Activated B cell treated with CpG ODN at 0.5 μM for 24 hours (primary cell): ENCODE measurements around the gene PRR20G. TPM values are rescaled to one million over a fixed set of nuclear protein-coding genes. Genes with fewer than 3 reads are reported as not detected.

Source experiments
- ATAC-seq: fragments of 200-7000 bp; cut with Tn5 transposase; one replicate; pipeline ENCODE4 v1.10.0; 2021; ENCODE audit warnings: low read depth, mild to moderate bottlenecking, moderate library complexity
- CTCF ChIA-PET: fragments of 350-600 bp; sonication (Branson Sonifier 250); formaldehyde crosslinking; loops from one replicate; lab custom pipeline; 2021; ENCODE audit warnings: antibody characterized with exemption; lab: Charles Lee
- POLR2A ChIA-PET: fragments of 350-600 bp; sonication (Branson Sonifier 250); formaldehyde crosslinking; loops from one replicate; lab custom pipeline; 2021; ENCODE audit warnings: antibody characterized with exemption; lab: Charles Lee
- DNase-seq: peaks from one replicate; pipeline ENCODE4 v3.0.0; 2022
- H3K27ac Mint-ChIP-seq: one replicate; pipeline ENCODE4 v1.8.0; 2020; ENCODE audit warnings: mixed read lengths
- H3K27me3 Mint-ChIP-seq: one replicate; pipeline ENCODE4 v1.8.0; 2021; ENCODE audit warnings: mixed read lengths
- H3K36me3 Mint-ChIP-seq: one replicate; pipeline ENCODE4 v1.8.0; 2021; ENCODE audit warnings: low read depth, mixed read lengths
- H3K4me1 Mint-ChIP-seq: one replicate; pipeline ENCODE4 v1.8.0; 2021; ENCODE audit warnings: mixed read lengths
- H3K4me3 Mint-ChIP-seq: one replicate; pipeline ENCODE4 v1.8.0; 2020; ENCODE audit warnings: mild to moderate bottlenecking, mixed read lengths
- H3K9me3 Mint-ChIP-seq: one replicate; pipeline ENCODE4 v1.8.0; 2020; ENCODE audit warnings: mixed read lengths
- CTCF ChIP-seq: fragments of 200-600 bp; IDR thresholded peaks from one replicate; pipeline ENCODE4 v1.8.0; 2022; ENCODE audit warnings: antibody characterized with exemption, mild to moderate bottlenecking
- intact Hi-C: fragments of 100-400 bp; cut with micrococcal nuclease; formaldehyde crosslinking; loops from one replicate; pipeline ENCODE4 v1.15.1; 2024
- total RNA-seq: library from RNA; stranded (reverse); gene quantifications from 2 replicates; pipeline ENCODE4 v1.2.3, GENCODE V29; 2022

The PRR20G gene
- total RNA-seq, 1 donor from 2014 or later: not detected

- no peak for ATAC-seq
- no peaks in the 10 kb centered on the region for H3K36me3 Mint-ChIP-seq
- H3K27ac Mint-ChIP-seq: no peak overlapping the region
- ChIA-PET CTCF (no interaction called here), POLR2A (no interaction called here)
- H3K9me3 Mint-ChIP-seq: no peaks in the 10 kb centered on the region
- intact Hi-C loops: no loop called here
- H3K4me3 Mint-ChIP-seq: no peak overlapping the region
- TF ChIP-seq CTCF: no peak
- no peaks in the 10 kb centered on the region for H3K4me1 Mint-ChIP-seq
- H3K27me3 Mint-ChIP-seq: peaks cover 3% of the 10 kb centered on the region
- DNase-seq: no peak
These were observed 26.9 kb downstream of the PRR20G start for GRCh38 chr3:127260826-127261555.

DNA sequence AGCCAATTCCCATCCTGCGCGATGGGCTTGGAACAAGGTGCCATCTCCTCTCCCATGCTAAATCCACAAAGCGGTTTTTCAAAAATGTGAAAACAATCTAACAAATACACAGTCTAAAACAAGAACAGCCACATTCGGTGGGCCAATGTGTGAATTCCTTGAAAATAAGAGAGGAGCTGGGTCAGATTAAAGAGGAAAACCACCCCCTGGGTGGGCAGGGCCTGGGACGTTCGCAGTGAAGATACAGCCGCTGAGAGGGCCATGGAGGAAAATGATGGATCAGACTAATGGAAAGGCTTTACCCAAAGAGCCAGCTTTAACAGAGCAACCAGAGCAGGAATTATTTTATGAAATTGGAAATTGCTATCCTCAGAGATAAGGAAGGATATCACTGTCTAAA lies 27.4 kb downstream of the PRR20G start:
- Mint-ChIP-seq H3K4me3 (no peak overlapping the region), H3K4me1 (no peaks in the 10 kb centered on the region), H3K36me3 (no peaks in the 10 kb centered on the region), H3K9me3 (no peaks in the 10 kb centered on the region), H3K27ac (no peak overlapping the region), H3K27me3 (peaks cover 3% of the 10 kb centered on the region)
- POLR2A ChIA-PET: no interaction called here
- DNase-seq (no peak), ATAC-seq (no peak)
- TF ChIP-seq CTCF: no peak
- intact Hi-C loops: no loop called here
- CTCF ChIA-PET: no interaction called here

- POLR2A ChIA-PET: no interaction called here
- H3K36me3 Mint-ChIP-seq: no peaks in the 10 kb centered on the region
- H3K9me3 Mint-ChIP-seq: no peaks in the 10 kb centered on the region
- CTCF ChIA-PET: no interaction called here
- H3K4me1 Mint-ChIP-seq: no peaks in the 10 kb centered on the region
- intact Hi-C loops: no loop called here
- DNase-seq (no peak), ATAC-seq (no peak)
- no peak overlapping the region for H3K27ac Mint-ChIP-seq
- peaks cover 3% of the 10 kb centered on the region for H3K27me3 Mint-ChIP-seq
- no peak overlapping the region for H3K4me3 Mint-ChIP-seq
- TF ChIP-seq CTCF: no peak
These were observed 28.0 kb downstream of the PRR20G start for GRCh38 chr3:127259882-127260281.

DNA sequence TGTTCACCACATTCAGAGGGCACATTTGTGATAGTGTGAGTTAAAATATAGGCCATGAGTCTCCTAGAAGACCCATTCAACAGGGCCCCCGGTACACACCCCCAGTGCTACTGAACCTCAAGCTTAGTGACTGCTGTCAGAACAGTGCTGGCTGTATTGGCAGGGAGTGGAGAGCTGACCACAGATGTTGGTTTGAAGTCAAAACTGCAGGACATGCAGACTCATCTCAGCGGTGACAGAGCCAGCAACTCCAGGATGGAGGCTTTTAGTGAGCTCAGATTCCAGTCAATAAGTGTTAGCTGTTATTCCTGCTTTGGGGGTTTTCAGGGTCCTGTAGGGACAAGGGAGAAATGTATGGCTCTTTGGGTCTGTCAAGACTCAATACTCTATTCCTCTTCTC lies 29.1 kb downstream of the PRR20G start:
- H3K9me3 Mint-ChIP-seq: no peaks in the 10 kb centered on the region
- H3K36me3 Mint-ChIP-seq: no peaks in the 10 kb centered on the region
- TF ChIP-seq CTCF: no peak
- CTCF ChIA-PET: no interaction called here
- H3K27me3 Mint-ChIP-seq: peaks cover 6% of the 10 kb centered on the region
- H3K4me3 Mint-ChIP-seq: no peak overlapping the region
- intact Hi-C loops: no loop called here
- DNase-seq: no peak
- no peak overlapping the region for H3K27ac Mint-ChIP-seq
- H3K4me1 Mint-ChIP-seq: no peaks in the 10 kb centered on the region
- POLR2A ChIA-PET: no interaction called here
- no peak for ATAC-seq

GRCh38 chr3:127257351-127257750 lies 30.5 kb downstream of the PRR20G start:
- Mint-ChIP-seq H3K4me3 (no peak overlapping the region), H3K27me3 (peaks cover 6% of the 10 kb centered on the region), H3K9me3 (no peaks in the 10 kb centered on the region), H3K4me1 (no peaks in the 10 kb centered on the region), H3K27ac (no peak overlapping the region), H3K36me3 (no peaks in the 10 kb centered on the region)
- CTCF ChIA-PET: no interaction called here
- ATAC-seq (no peak), DNase-seq (no peak)
- POLR2A ChIA-PET: no interaction called here
- intact Hi-C loops: no loop called here
- TF ChIP-seq CTCF: no peak
